ENCODE results near the gene VTI1A.

The VTI1A gene

DNA sequence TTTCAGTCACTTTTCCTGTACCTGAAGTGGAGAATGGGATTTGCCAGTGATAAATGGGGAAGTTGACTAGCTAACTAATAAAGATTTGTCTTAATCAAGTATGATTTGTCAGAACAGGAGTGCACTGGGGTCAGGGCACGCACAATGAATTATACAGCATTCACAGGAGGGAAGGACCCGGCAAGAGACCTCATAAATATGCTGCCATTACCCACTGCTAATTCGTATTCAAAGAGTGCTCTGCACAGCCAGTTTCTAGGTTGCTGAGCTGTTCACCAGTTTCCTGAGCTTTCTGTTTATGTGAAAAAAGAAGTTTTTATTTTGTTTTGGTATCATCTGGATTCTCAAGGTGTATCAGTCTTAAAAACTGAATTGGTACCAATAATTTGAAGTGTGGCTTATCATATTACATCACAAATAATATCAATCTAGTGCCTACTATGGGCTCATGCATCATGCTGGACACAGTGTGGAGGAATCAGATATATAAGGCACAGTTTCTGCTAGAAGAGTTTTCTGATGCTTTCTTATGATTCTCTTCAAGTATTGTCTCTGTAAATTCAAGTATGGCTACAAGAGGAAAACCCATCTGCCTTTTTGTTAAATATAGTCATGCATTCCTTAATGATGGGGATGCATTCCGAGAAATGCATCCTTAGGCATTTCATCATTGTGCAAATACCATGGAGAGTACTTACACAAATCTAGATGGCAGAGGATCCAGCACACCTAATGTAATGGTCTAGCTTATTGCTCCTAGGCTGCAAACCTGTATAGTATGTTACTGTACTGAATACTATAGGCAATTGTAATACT, 202.2 kb downstream of the VTI1A start:
- no peak for DNase-seq

DNA sequence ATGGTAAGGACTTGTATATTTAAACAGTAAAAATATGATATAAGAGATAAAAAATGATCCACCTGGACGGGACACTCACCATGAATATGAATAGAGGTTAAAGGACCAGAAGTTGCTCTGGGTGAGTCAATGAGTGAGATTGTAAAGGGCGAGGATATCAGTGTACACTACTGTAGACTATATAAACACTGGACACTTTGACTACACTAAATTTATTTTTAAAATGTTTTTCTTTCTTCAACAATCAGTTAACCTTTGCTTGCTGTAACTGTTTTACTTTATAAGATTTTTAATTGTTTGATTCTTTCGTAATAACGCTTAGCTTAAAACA, 202.8 kb downstream of the VTI1A start:
- DNase-seq: no peak

GRCh38 chr10:112650588-112651030, 203.6 kb downstream of the VTI1A start:
- DNase-seq: no peak

- no peak for DNase-seq
Measured at GRCh38 chr10:112653215-112653614, 206.2 kb downstream of the VTI1A start.

DNA sequence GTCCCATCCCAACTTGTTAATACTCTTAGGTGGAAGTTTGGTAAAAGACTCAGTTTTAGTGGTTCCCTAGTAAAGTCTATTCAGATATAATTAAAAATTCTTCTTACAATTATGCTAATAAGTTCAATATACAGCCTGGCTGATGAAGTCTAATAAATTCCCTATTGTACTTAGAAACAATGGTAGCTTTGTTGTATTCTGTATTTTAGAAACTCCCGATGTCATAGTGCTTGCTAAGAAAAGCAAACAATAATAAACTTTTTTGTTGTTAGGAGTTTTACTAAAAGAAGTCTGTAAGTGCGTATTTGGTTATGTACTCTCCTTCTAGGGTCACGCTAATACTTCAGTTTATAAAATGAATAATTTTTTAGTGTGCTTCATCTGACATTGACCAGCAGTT, 206.8 kb downstream of the VTI1A start:
- no peak for DNase-seq

GRCh38 chr10:112654794-112655193, 207.8 kb downstream of the VTI1A start:
- no peak for DNase-seq

DNA sequence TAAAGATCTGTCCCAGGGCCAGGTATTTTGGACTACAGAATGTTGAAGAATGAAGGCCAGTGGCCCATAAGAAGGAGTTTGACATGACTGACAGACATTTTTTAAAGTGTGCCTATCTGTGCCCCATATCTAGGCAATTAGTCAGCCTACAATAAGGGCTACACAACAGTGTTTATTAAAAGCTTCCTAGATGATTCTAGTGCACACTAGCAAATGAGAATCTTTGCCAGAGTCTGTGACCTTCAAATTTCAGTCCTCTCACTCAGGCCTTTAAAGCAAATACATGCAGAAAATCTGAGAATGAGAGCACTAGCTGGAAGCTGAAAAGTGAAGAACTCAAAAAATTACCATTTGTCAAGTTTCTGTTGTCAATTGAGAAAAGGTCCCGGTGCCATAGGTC, 208.7 kb downstream of the VTI1A start:
- DNase-seq: no peak

DNA sequence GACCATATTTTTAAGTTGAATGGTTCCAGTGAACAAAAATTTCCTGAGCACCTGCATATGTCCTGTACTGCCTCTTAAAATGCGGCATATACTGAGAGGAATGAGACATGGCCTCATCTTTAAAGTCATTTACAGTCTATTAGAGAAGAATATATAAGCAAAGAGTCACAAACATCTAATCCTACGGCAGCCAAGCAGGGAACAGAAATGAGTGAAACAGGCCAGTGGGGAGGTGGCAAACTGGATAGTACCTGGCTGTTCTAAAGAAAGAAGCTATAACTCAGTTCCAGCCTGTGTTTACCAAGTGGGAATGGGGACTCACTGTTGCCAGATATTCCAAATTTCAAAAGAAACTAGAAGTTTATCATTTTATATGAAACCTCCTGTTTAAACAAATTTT, 211.4 kb downstream of the VTI1A start:
- no peak for DNase-seq

DNA sequence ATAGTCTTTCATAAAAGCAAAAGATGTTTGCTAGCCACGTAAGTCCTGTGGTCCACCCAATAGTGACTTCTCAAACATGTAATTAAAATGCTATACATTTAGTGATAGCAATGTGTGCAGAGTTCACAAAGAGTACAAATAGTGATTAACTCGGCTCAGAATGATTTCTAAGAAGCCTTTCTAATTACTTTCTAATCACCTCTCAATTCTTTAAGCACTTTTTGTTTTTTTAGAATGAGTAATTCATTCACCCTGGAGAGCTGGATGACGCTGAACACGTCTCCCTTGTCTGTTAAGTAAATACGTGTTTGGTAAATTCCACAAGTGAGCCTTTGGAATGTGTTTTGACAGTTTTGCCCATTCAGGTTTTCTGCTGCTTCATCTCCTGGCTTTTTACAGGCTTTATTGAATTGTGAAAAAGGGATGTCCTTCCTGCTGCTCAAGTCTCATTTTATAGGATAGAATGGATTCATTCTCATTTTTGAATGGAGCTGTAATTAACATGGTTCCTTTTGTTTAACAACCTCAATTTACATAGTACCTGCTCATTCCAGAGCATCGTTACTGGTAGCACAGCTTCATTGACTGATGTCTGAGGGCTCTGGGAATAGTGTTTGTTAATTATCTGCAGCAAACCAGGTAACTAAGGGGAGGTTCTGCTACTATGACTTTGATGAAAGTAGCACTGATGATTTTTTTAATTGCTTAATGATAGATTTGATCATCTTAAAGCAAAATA, 212.1 kb downstream of the VTI1A start:
- DNase-seq: no peak

GRCh38 chr10:112663234-112664125, 216.5 kb downstream of the VTI1A start:
- no peak for DNase-seq

DNA sequence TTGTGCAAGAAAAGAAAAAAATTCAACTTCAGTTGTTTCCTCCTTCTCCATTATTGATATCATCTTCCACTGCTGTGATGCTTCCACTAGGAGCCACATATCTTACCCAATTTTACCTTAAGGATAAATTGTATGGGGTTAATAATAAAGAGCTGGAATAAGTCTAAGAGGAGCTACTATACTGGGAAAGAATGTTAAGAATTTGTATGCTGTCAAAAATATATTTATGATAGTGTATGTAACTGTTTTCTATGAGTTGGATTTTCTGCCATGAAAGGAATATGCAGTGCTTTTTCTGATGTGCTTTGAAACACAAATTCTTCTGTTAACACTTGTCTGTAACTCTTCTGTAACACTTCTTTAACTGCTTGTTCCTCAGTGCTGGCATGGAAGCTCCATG, 219.1 kb downstream of the VTI1A start:
- no peak for DNase-seq

GRCh38 chr10:112669989-112670388, 223.0 kb downstream of the VTI1A start:
- DNase-seq: no peak

- no peak for DNase-seq
Measured at GRCh38 chr10:112671743-112672142, 224.7 kb downstream of the VTI1A start.

DNA sequence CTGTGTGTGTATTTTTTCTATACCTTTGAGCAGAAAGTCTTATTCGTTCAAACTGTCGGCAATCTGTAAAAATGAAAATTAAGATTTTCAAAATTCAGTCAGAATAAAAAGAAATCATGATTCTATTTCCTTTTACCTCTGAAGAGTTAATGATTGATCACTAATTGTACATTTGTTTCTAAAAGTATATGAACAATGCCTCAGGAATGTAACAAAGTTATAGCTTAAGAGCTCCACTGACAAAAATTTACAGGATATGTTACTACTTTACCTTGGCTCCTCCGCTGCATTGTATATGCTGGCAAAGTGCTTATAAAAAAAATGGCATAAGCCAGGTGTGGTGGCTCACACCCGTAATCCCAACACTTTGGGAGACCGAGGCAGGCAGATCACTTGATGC, 225.7 kb downstream of the VTI1A start:
- DNase-seq: no peak

DNA sequence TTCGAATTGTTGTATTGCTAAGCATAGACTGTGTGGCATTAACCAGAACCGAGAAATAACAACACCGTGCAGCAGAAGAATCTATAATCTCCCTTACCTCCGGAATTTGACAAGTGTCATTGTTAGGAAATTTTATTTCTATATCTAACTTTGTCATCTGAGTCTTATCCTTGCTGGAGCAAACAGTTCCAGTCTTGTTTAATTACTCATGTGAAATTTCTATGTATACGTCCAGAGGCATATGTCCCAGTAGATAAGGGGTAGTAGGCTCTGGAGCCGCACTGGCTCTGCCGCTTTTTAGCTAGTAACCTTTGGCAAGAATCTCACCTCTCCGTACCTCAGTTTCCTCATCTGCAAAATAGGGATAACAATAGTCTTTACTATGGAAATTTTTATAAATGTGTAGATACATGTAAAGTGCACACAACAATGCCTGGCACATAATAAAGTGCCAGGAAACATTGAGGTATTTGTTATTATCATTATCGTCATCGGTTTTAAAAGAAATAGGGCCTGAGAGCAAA, 228.6 kb downstream of the VTI1A start:
- no peak for DNase-seq

DNA sequence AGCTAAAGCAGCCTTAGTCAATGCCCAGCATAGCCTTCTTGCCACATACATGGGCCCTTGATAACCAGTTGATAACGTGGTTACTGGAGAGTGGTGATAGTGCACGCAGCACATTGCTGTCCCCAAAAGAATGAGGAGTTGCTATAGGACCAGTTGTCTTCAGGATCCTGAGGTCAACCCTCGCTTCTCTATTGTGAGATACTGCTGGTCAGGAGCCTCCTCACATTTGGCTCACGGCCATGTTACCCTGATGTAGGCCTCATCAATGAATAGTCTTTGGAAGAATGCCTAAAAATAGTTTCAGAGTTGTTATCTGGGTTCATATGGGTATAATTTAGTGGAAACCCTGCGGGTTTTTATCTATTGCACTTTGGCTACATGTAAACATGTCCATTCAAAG, 230.7 kb downstream of the VTI1A start:
- DNase-seq: no peak

- no peak for DNase-seq
Measured at GRCh38 chr10:112678581-112678980, 231.6 kb downstream of the VTI1A start.

- DNase-seq: no peak
Measured at GRCh38 chr10:112678987-112679386, 232.0 kb downstream of the VTI1A start.

DNA sequence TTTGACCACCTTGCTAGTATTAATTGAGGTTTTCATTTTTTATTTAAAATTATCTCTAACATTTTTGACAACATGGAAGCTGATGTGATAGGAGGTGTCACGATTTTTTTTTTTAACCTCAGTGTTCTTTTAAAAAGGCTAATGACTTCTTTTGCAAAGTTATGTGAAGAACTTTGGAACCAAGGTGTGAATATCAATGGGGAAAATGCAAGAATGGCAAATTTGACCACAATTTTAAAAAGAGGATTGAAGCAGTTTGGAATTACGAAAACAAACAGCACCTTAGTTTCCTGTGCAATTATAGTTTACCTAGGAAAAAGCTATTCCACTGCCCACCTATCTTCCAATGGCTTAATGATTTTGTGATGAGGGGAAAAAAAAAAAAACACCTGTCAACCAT, 232.4 kb downstream of the VTI1A start:
- no peak for DNase-seq

GRCh38 chr10:112680586-112680985, 233.6 kb downstream of the VTI1A start:
- DNase-seq: no peak

- no peak for DNase-seq
Measured at GRCh38 chr10:112687647-112688046, 240.6 kb downstream of the VTI1A start.

DNA sequence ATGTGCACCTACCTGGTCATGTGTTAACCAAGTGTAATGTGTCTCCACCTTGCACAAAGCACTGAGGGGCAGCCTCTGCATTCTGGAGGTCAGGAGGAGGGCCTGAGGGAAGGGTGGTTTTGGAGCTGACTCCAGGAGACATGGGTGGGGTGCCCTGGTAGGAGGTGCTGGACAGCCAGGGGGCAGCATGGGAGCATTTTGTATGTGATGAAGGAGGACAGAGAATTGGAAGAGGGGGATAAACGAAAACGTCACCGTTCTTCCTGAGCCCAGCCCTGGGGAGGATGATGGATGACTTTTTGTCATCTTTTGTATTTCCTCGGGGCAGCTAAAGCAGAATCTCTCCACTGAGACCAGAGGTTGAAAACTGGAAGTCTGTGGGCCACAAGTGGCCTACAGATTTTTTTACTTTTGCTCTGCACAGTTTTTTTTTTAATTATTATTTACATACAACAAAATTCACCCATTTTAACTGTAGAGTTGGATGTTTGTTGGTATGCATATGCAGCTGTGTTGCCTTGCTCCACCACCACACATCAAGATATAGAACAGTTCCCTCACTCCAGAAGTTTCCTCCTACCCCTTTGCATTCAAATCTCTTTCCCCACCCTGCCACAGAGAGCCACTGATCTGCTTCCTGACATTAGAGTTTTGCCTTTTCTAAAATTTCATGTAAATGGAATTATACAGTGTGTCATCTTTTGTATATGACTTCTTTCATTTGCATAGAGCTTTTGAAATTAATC, 242.5 kb downstream of the VTI1A start:
- no peak for DNase-seq

- DNase-seq: no peak
Measured at GRCh38 chr10:112695539-112695938, 248.5 kb downstream of the VTI1A start.

All from activated CD4-positive, alpha-beta T cell treated with anti-CD3 and anti-CD28 coated beads, Interleukin-2, amount 50 U/mL, for 16 hours (primary cell).